Loucy (cell line): ENCODE measurements around the gene PRKX.
"Not testable (repeated sequence)": the region's sequence is repeated elsewhere in the genome, so short reads cannot be mapped to it uniquely, and the experiment has no call there.

ENCODE experiments used
- H2AFZ ChIP-seq: fragments of 200-600 bp; sonication (generic); 2 replicates; pipeline ENCODE4 v1.6.0; 2016; ENCODE audit warnings: antibody characterized with exemption, mild to moderate bottlenecking, low read length, moderate library complexity
- H3F3A ChIP-seq: fragments of 200-600 bp; 2 replicates; pipeline ENCODE4 v1.6.0; 2016; ENCODE audit warnings: antibody characterized with exemption, low read depth, mild to moderate bottlenecking
- H3K27me3 ChIP-seq: fragments of 200-600 bp; sonication (generic); 2 replicates; pipeline ENCODE4 v1.6.1; 2014; ENCODE audit warnings: low read length, mild to moderate bottlenecking; ENCODE audit not compliant: insufficient read depth, poor library complexity, severe bottlenecking
- H3K36me3 ChIP-seq: fragments of 200-600 bp; sonication (generic); 2 replicates; pipeline ENCODE4 v1.6.1; 2016; ENCODE audit warnings: low read length; ENCODE audit not compliant: insufficient read depth
- H3K4me1 ChIP-seq: fragments of 200-600 bp; sonication (generic); 2 replicates; pipeline ENCODE4 v1.5.1; 2014; ENCODE audit warnings: low read length, mild to moderate bottlenecking; ENCODE audit not compliant: insufficient read depth, poor library complexity, severe bottlenecking
- H3K4me2 ChIP-seq: fragments of 200-600 bp; sonication (generic); 2 replicates; pipeline ENCODE4 v1.6.0; 2014; ENCODE audit warnings: antibody characterized with exemption, low read length, low read depth, mild to moderate bottlenecking; ENCODE audit not compliant: poor library complexity, severe bottlenecking
- H3K4me3 ChIP-seq: fragments of 200-600 bp; sonication (generic); 2 replicates; pipeline ENCODE4 v1.5.1; 2014; ENCODE audit warnings: low read length, mild to moderate bottlenecking, mixed read lengths; ENCODE audit not compliant: poor library complexity, severe bottlenecking
- H3K79me2 ChIP-seq: fragments of 200-600 bp; sonication (generic); 2 replicates; pipeline ENCODE4 v1.6.1; 2014; ENCODE audit warnings: low read length; ENCODE audit not compliant: insufficient read depth
- H3K9ac ChIP-seq: fragments of 200-600 bp; sonication (generic); 2 replicates; pipeline ENCODE4 v1.6.0; 2014; ENCODE audit warnings: mild to moderate bottlenecking, low read depth, low read length, moderate library complexity; ENCODE audit not compliant: poor library complexity, severe bottlenecking
- H3K9me2 ChIP-seq: fragments of 200-600 bp; sonication (generic); replicated peaks from 2 replicates; pipeline ENCODE4 v1.6.1; 2016; ENCODE audit warnings: low read depth, low read length, mixed read lengths
- H3K9me3 ChIP-seq: fragments of 200-600 bp; sonication (generic); 2 replicates; pipeline ENCODE4 v1.6.1; 2014; ENCODE audit warnings: mild to moderate bottlenecking, antibody characterized with exemption, low read length, low read depth; ENCODE audit not compliant: insufficient read depth
- H4K20me1 ChIP-seq: fragments of 200-600 bp; sonication (generic); 2 replicates; pipeline ENCODE4 v1.6.0; 2014; ENCODE audit warnings: antibody characterized with exemption, low read length, mild to moderate bottlenecking; ENCODE audit not compliant: insufficient read depth, poor library complexity, severe bottlenecking
- CTCF ChIP-seq: fragments of 200-600 bp; sonication (generic); conservative IDR thresholded peaks from 2 replicates; pipeline ENCODE4 v1.5.1; 2014; ENCODE audit warnings: mild to moderate bottlenecking, antibody characterized with exemption, low read length
- EZH2phosphoT487 ChIP-seq: fragments of 200-600 bp; IDR thresholded peaks from 2 replicates; pipeline ENCODE4 v1.6.1; 2018; ENCODE audit warnings: antibody characterized with exemption, mild to moderate bottlenecking, moderate library complexity, borderline replicate concordance

The PRKX gene

DNA sequence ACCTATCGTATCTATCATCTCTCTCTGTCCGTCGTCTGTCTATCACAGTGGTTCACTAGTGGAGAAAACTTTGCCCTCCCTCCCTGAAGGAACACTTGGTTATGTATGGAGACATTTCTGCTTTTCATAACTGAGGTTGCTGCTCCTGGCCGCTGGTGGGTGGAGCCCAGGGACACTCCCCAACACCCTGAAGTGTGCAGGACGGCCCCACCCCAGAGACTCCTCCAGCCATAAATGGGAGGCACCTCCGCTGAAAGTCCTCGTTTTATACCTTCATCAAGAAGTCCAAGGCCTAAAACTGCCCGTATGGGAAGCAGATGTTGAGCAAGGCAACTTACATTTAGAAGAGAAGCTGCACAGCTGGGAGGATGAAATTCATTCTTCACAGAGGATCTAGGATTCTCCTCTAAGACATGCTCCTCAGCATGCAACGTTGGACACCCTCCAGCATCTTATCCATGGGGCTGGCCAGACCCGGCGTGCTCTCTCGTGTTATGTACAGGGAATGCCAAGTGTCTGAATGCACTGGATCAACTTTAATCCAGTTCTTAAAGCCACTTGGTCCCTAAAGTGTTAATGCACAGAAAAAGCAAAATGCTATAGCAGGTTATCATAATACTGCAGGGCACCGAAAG lies 43.5 kb downstream of the PRKX start:
- no peaks in the 10 kb centered on the region for H3K79me2 ChIP-seq
- H3K36me3 ChIP-seq: peaks cover 28% of the 10 kb centered on the region; the same call in 1 of the 2 replicates
- no peaks in the 10 kb centered on the region for H3K4me1 ChIP-seq
- H2AFZ ChIP-seq: no peak overlapping the region
- TF ChIP-seq EZH2phosphoT487 (no peak), CTCF (no peak)
- H3K4me3 ChIP-seq: no peak overlapping the region
- no peaks in the 10 kb centered on the region for H3K9me2 ChIP-seq
- H4K20me1 ChIP-seq: no peaks in the 10 kb centered on the region
- H3K9ac ChIP-seq: no peak overlapping the region
- no peak overlapping the region for H3K4me2 ChIP-seq
- no peaks in the 10 kb centered on the region for H3K27me3 ChIP-seq
- H3F3A ChIP-seq: no peaks in the 10 kb centered on the region
- no peaks in the 10 kb centered on the region for H3K9me3 ChIP-seq

GRCh38 chrX:3666975-3667374 lies 46.5 kb downstream of the PRKX start:
- Histone ChIP-seq H3K9me3 (no peaks in the 10 kb centered on the region), H3K36me3 (peaks cover 20% of the 10 kb centered on the region; the same call in 1 of the 2 replicates), H3K9me2 (no peaks in the 10 kb centered on the region), H3K79me2 (no peaks in the 10 kb centered on the region), H2AFZ (no peak overlapping the region), H3K4me3 (no peak overlapping the region), H3K4me1 (no peaks in the 10 kb centered on the region), H3F3A (no peaks in the 10 kb centered on the region), H3K27me3 (no peaks in the 10 kb centered on the region), H3K9ac (no peak overlapping the region), H3K4me2 (no peak overlapping the region), H4K20me1 (no peaks in the 10 kb centered on the region)
- TF ChIP-seq CTCF: no peak
- TF ChIP-seq EZH2phosphoT487: no peak

DNA sequence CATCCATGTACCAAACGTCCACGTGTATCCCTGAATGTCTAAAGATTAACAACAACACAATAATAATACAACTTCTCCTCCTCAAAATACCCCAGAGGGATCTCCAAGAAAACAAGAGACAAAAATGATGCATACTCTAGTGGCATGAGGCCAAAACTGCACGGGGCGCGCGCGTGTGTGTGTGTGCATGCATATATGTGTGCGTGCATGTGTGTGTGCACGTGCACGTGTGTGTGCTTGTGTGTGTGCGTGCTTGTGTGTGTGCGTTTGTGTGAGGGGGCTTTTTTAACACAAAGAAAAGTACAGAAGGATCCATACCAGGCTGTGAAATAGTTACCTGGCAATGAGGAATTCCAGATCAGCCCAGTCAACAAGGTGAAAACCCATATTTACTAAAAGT lies 48.5 kb downstream of the PRKX start:
- Histone ChIP-seq H3K4me1 (no peaks in the 10 kb centered on the region), H3K4me3 (no peak overlapping the region), H3K27me3 (no peaks in the 10 kb centered on the region), H3K9me2 (no peaks in the 10 kb centered on the region), H4K20me1 (no peaks in the 10 kb centered on the region), H3K36me3 (peaks cover 10% of the 10 kb centered on the region; the same call in 1 of the 2 replicates), H2AFZ (no peak overlapping the region), H3K9ac (no peak overlapping the region), H3K9me3 (no peaks in the 10 kb centered on the region), H3K4me2 (no peak overlapping the region), H3K79me2 (no peaks in the 10 kb centered on the region), H3F3A (no peaks in the 10 kb centered on the region)
- TF ChIP-seq CTCF (no peak), EZH2phosphoT487 (no peak)

GRCh38 chrX:3663576-3664250 lies 49.7 kb downstream of the PRKX start:
- not testable (repeated sequence) for H3K79me2 ChIP-seq, H3K9me2 ChIP-seq, H3K4me2 ChIP-seq, H3K9me3 ChIP-seq, H3K9ac ChIP-seq, H3F3A ChIP-seq, H4K20me1 ChIP-seq, H3K27me3 ChIP-seq, H3K4me3 ChIP-seq, H2AFZ ChIP-seq, H3K4me1 ChIP-seq, H3K36me3 ChIP-seq
